Aorta (tissue), 5 donors: ENCODE results near the gene TENM4. TPM values are rescaled to one million over a fixed set of nuclear protein-coding genes. Genes with fewer than 3 reads are reported as not detected.
"Not testable (repeated sequence)": the region's sequence is repeated elsewhere in the genome, so short reads cannot be mapped to it uniquely, and the experiment has no call there.

Experiments
- ATAC-seq: fragments of 200-7000 bp; cut with Tn5 transposase; one replicate; pipeline ENCODE4 v1.9.1; 2022; ENCODE audit warnings: moderate library complexity; ENCODE audit not compliant: low FRiP score
- DNase-seq, 2 donors: peaks; one replicate each; pipeline ENCODE4 v3.0.0-alpha.2; 2020
- H3K27ac ChIP-seq, 2 donors: one replicate each; pipeline ENCODE4 v1.5.1; 2013; ENCODE audit warnings: low read length in 2 of 2, mild to moderate bottlenecking in 2 of 2, moderate library complexity in 2 of 2, control low read depth in 1 of 2, inconsistent platforms in 1 of 2, low read depth in 1 of 2
- H3K27me3 ChIP-seq, 2 donors: one replicate each; pipeline ENCODE4 v1.6.1; 2013; ENCODE audit warnings: control low read depth in 1 of 2, low read length in 1 of 2, mild to moderate bottlenecking in 1 of 2, moderate library complexity in 1 of 2; ENCODE audit not compliant: insufficient read depth in 2 of 2, control insufficient read depth in 1 of 2
- H3K36me3 ChIP-seq, 2 donors: one replicate each; pipeline ENCODE4 v1.6.1; 2013; ENCODE audit warnings: control low read depth in 1 of 2, low read length in 1 of 2, mild to moderate bottlenecking in 1 of 2; ENCODE audit not compliant: insufficient read depth in 2 of 2, control insufficient read depth in 1 of 2
- H3K4me1 ChIP-seq, 2 donors: one replicate each; pipeline ENCODE4 v1.6.1; 2013; ENCODE audit warnings: low read length in 2 of 2, control low read depth in 1 of 2, mild to moderate bottlenecking in 1 of 2, moderate library complexity in 1 of 2; ENCODE audit not compliant: insufficient read depth in 2 of 2, control insufficient read depth in 1 of 2
- H3K4me3 ChIP-seq, 2 donors: one replicate each; pipeline ENCODE4 v1.5.1; 2013; ENCODE audit warnings: low read length in 2 of 2, control low read depth in 1 of 2, mild to moderate bottlenecking in 1 of 2
- H3K9me3 ChIP-seq: one replicate; pipeline ENCODE4 v1.6.1; 2013; ENCODE audit warnings: mild to moderate bottlenecking, low read length; ENCODE audit not compliant: control insufficient read depth
- WGBS, 2 donors: extraction: QIAGEN DNeasy Blood & Tissue Kit; methylation state at CpG; one replicate each; pipeline ENCODE4 v1.1.7; 2013; 5-methylcytosine and 5-hydroxymethylcytosine counted together
- intact Hi-C, 2 donors: fragments of 100-400 bp; cut with DNase I; formaldehyde crosslinking; loops; one replicate each; pipeline versions ENCODE4 v1.14.2 to v1.15.0; 2022
- polyA plus RNA-seq, 2 donors: library from polyadenylated mRNA; stranded (reverse); fragments of 200-250 nt; gene quantifications; one replicate each; pipeline ENCODE4 v1.2.3, GENCODE V29; 2013
- total RNA-seq, 2 donors: library from RNA; stranded (reverse); fragmentation: NEBNext Ultra II Directional; extraction: Animal tissue kit (Norgen Biotek cat#: 25700); gene quantifications; one replicate each; pipeline ENCODE4 v1.2.1, GENCODE V29; 2021
- donor health status: healthy with polysubstance abuse.
- donor health status: Bipolar disorder and iron deficiency.
- donor health status: DM: no; HTN: no; CAD: no.
- donor health status: DM: no; HTN: no; CAD: no.
- donor health status: DM: yes; HTN: yes; CAD: no.

The TENM4 gene
- total and polyA plus RNA-seq, 4 donors = 0.20 to 9.1 (median 2.5) TPM

DNA sequence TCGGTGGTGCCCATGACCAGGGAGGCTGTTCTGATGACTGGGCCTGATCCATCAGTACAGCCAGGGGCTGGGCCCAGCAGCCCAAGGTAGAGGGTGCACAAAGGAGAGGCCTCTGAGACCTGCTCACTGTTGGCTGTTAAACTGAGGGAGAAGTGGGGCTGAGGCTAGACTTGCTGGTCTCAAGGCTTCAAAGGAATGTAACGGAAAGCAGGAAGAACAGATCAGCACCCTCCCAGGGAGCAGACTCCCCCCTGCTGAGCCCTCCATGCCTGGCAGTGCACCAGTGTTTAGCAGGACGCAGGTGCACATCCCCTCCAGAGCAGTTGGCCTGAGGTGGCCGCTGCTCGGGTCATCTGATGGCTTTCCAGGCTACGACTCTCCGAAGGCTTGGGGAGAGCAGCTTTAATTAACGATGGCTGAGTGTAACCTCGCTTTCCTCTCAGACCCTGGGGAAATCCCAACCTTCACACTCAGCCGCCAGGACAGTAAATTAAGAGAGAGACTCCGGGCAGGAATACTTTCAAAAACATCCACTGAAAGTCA, 610.5 kb downstream of the TENM4 start:
- H3K36me3 ChIP-seq = no peaks in the 10 kb centered on the region
- H3K4me3 ChIP-seq = no peak overlapping the region
- no peaks in the 10 kb centered on the region for H3K27me3 ChIP-seq
- WGBS, 2 donors = 85 to 88% methylated on average over 11 of the region's 11 CpGs
- no peaks in the 10 kb centered on the region for H3K9me3 ChIP-seq
- no peak overlapping the region for H3K27ac ChIP-seq
- no peaks in the 10 kb centered on the region for H3K4me1 ChIP-seq
- ATAC-seq = no peak
- DNase-seq = no peak
- intact Hi-C loops = no loop called here

DNA sequence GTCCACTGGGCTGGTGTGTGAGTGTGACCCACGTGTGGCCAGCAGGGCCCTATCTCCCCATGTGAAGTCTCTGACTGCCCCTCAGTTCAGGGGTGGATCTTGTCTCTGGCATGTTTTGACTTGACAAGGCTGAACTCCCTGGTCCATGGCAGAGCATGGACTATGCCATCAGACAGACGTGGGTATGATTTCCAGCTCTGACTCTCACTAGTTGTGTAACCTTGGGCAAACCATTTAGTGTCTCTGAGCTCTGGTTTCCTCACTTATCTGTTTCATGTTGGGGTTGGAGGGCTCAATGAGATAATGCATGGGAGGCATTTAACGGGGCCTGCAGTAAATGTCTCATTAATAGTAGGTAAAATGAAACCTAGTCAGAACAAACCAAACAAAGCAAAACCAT, 611.7 kb downstream of the TENM4 start:
- H3K4me3 ChIP-seq = no peak overlapping the region
- intact Hi-C loops = no loop called here
- no peak overlapping the region for H3K27ac ChIP-seq
- H3K36me3 ChIP-seq = no peaks in the 10 kb centered on the region
- no peaks in the 10 kb centered on the region for H3K9me3 ChIP-seq
- DNase-seq (no peak), ATAC-seq (no peak)
- 79 to 85% methylated on average over 3 of the region's 3 CpGs for WGBS, 2 donors
- no peaks in the 10 kb centered on the region for H3K4me1 ChIP-seq
- no peaks in the 10 kb centered on the region for H3K27me3 ChIP-seq

DNA sequence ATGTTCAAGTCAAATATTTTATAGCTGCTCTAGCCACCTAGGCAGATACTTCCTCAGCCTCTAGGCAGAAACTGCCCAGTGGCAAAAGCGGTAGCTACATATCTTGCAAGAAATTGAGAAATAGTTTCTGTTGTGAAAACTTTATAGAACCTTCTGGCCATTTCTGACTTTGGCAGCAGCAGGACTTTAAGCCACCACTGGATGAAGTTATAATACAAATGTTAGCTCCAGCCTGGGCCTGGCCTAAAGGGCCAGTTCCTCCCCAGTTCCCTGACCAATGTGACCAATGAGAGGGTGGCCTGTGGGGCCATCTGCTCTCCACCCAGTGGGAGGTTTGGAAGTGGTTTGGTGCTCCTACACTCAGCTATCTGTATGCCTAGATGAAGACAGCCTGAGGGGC, 612.2 kb downstream of the TENM4 start:
- H3K4me1 ChIP-seq = no peaks in the 10 kb centered on the region
- no peaks in the 10 kb centered on the region for H3K36me3 ChIP-seq
- WGBS, 2 donors = 94 to 97% methylated on average over 1 of the region's 1 CpG
- ATAC-seq (peak; percentile 47), DNase-seq (peak in 1 of 2 donors; percentile 65)
- no peaks in the 10 kb centered on the region for H3K9me3 ChIP-seq
- no peak overlapping the region for H3K4me3 ChIP-seq
- no peak overlapping the region for H3K27ac ChIP-seq
- no peaks in the 10 kb centered on the region for H3K27me3 ChIP-seq
- intact Hi-C loops = no loop called here

DNA sequence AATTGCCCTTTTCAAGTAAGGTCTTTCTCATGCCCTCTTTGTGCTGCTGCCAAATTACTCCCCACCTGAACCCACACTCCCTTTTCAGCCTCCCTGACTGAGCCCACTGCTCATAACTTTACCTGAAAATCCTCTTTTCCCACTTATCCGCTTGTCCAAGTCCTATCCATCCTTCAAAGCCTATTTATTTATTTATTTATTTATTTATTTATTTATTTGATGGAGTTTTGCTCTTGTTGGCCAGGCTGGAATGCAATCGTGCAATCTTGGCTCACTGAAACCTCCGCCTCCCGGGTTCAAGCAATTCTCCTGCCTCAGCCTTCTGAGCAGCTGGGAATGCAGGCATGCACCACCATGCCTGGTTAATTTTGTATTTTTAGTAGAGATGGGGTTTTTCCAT, 613.5 kb downstream of the TENM4 start:
- ATAC-seq, H3K9me3 ChIP-seq, H3K27ac ChIP-seq, H3K27me3 ChIP-seq, intact Hi-C loops, H3K4me3 ChIP-seq, DNase-seq, H3K4me1 ChIP-seq, H3K36me3 ChIP-seq: not testable (repeated sequence)
- WGBS, 2 donors = 94 to 96% methylated on average over 4 of the region's 4 CpGs

DNA sequence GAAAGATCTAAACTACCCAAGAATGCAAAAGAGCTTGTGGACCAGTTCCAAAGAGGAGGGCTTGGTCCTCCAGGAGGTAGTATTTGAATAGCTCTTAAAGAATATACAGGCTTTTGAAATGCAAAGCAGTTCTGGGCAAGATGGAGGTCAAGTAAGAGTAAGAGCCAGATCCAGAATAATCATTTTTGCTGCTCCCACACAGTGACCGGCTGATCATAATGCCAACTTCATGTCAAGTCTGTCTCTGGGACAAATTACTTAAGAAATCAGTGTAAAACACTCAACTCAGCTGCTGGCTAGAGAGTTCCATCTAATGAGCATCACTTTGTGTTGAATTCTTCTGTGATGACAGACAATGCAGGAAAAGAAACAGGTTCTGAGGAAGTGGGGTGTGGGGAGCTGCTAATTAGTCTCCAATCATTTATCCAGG, 615.2 kb downstream of the TENM4 start:
- DNase-seq (no peak), ATAC-seq (no peak)
- WGBS, 2 donors = 19 to 35% methylated on average over 1 of the region's 1 CpG
- Histone ChIP-seq H3K27me3 (no peaks in the 10 kb centered on the region), H3K4me1 (no peaks in the 10 kb centered on the region), H3K4me3 (no peak overlapping the region), H3K27ac (no peak overlapping the region), H3K36me3 (no peaks in the 10 kb centered on the region), H3K9me3 (no peaks in the 10 kb centered on the region)
- intact Hi-C loops = no loop called here

DNA sequence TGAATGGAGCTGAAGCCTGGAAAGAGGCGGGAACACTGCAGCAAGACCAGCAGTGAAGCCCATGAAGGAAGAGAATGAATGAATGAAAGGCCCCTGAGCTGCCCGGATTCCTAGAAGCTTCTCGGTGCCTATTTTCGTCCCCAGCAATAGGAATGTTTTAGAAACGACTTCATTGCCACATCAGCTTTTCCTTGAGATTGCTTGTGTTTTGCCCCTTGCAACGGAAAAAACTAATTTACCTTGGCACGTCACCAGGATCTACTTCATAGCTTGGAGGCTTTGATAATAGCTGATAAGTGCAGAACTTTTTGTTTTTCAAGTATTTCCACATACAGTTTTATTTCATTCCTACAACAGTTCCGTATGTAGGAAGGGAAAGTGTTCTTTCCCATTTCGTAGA, 617.2 kb downstream of the TENM4 start:
- H3K9me3 ChIP-seq = no peaks in the 10 kb centered on the region
- intact Hi-C loops = no loop called here
- DNase-seq (no peak), ATAC-seq (no peak)
- WGBS, 2 donors = 18 to 19% methylated on average over 9 of the region's 9 CpGs
- no peaks in the 10 kb centered on the region for H3K36me3 ChIP-seq
- no peak overlapping the region for H3K4me3 ChIP-seq
- H3K4me1 ChIP-seq = no peaks in the 10 kb centered on the region
- H3K27me3 ChIP-seq = no peaks in the 10 kb centered on the region
- H3K27ac ChIP-seq = no peak overlapping the region

DNA sequence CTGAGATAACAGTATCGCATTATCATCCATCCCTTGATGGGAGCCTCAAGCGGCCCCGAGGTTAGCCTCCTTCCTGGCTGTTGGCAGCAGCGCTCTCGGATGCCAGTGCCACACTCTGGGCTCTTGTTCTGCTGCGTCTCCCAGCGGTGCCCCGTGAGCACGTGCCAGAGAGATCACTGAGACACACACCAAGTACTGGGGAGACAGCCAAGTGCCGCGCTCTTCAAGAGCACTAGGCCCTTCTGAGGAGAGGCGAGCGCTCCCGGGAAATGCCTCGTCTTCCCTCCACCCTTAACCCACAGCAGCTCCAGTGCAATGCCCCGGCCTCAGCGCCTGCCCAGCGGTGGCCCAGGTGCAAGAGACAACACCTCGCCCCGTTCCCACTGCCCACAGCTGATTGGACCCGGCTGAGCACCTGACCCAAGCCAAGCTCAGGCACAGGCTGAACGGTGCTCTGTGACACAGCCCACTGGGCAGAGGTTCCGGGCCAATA, 617.9 kb downstream of the TENM4 start:
- Histone ChIP-seq H3K9me3 (no peaks in the 10 kb centered on the region), H3K4me3 (no peak overlapping the region), H3K27ac (no peak overlapping the region), H3K36me3 (no peaks in the 10 kb centered on the region), H3K4me1 (no peaks in the 10 kb centered on the region), H3K27me3 (no peaks in the 10 kb centered on the region)
- no peak for DNase-seq
- intact Hi-C loops = no loop called here
- ATAC-seq = no peak
- WGBS, 2 donors = 91 to 92% methylated on average over 23 of the region's 23 CpGs

DNA sequence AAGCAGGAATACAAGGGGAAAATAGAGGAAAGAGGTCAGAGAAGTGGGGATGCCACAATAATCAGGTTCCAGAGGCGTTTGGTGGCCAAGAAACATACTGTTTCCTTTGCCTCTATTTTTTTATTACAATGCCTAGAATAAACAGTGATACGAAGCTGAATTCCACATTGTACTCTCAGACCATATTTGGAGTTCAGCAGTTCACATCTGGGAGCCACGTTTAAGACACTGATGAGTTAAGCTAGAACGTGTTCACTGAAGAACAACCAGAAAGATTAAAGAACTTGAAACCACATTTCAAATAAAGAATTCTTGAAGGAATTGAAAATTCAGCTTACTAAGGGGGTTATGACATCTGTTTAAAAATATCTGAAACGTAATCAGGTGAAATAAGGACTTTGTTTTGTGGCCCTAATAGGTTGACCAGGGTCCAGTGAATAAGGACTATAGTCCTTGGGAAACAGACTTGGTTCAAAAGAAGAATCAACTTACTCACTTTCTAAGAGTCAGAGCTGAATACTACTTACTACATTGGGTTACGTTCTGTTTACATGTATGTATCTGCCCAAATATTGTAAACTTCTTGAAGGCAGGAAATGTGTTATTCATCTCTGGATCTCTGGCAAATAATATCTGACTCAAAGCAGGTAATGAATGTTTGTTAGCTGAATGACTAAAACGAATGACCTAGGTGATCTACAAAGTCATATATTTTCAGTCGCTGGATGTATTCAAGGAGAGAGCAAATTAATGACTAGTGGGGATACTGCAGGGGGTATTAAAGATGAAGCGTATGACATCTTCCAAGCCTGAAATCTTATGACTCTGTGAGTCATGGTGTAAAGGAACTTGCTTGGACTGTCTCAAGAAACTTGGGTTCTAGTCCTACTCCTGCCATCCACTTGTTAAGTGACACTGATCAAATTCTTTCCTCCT, 619.2 kb downstream of the TENM4 start:
- no peak for ATAC-seq
- no peak overlapping the region for H3K27ac ChIP-seq
- no peaks in the 10 kb centered on the region for H3K36me3 ChIP-seq
- WGBS, 2 donors = 73 to 78% methylated on average over 9 of the region's 9 CpGs
- intact Hi-C loops = no loop called here
- H3K27me3 ChIP-seq = no peaks in the 10 kb centered on the region
- no peak for DNase-seq
- H3K4me3 ChIP-seq = no peak overlapping the region
- H3K9me3 ChIP-seq = no peaks in the 10 kb centered on the region
- H3K4me1 ChIP-seq = no peaks in the 10 kb centered on the region

DNA sequence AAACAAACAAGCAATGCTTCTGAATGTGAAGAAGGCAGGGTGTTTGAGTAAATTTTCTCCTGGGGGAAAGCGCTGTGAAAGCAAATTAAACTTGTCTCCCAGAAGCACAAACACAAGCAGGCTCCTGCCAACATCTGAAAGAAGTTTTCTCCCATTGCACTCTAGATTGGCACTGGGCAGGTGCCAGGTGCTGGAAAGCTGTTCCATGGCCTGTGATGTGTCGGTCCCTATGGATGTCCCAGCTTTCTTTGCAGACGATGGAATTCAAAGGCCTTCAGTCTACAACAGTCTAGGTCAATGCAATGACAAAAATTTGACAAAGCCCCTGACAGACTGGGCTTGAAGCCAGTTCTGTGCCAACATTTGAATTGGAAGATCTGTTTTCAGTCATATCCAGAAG, 620.1 kb downstream of the TENM4 start:
- 70 to 86% methylated on average over 3 of the region's 3 CpGs for WGBS, 2 donors
- H3K36me3 ChIP-seq = no peaks in the 10 kb centered on the region

More for the DNA sequence above, 620.1 kb downstream of the TENM4 start:
- no peaks in the 10 kb centered on the region for H3K27me3 ChIP-seq
- DNase-seq (no peak), ATAC-seq (no peak)
- no peak overlapping the region for H3K27ac ChIP-seq
- no peaks in the 10 kb centered on the region for H3K4me1 ChIP-seq
- intact Hi-C loops = no loop called here
- no peaks in the 10 kb centered on the region for H3K9me3 ChIP-seq
- no peak overlapping the region for H3K4me3 ChIP-seq
